Fibroblast of the aortic adventitia (primary cell): Measurements from ENCODE around the gene UHMK1. TPM values are rescaled to one million over a fixed set of nuclear protein-coding genes. Genes with fewer than 3 reads are reported as not detected.
"Not testable (repeated sequence)": the region's sequence is repeated elsewhere in the genome, so short reads cannot be mapped to it uniquely, and the experiment has no call there.

ENCODE experiments used
- DNase-seq: peaks from one replicate; pipeline ENCODE4 v3.0.0-alpha.2; 2010; ENCODE audit warnings: low read depth
- H3K4me3 ChIP-seq: 2 replicates; pipeline ENCODE4 v1.5.1; 2011; ENCODE audit warnings: low read depth, mild to moderate bottlenecking, control low read depth, low read length, moderate library complexity
- CTCF ChIP-seq: IDR thresholded peaks from 2 replicates; pipeline ENCODE4 v1.5.1; 2011; ENCODE audit warnings: mild to moderate bottlenecking, low read length, control low read depth, inconsistent platforms; ENCODE audit not compliant: insufficient read depth
- total RNA-seq: library from RNA; depleted of rRNA; stranded (reverse); fragments of >200 nt; gene quantifications from 2 replicates; pipeline ENCODE4 v1.2.3, GENCODE V29; 2012; ENCODE audit warnings: low replicate concordance

The UHMK1 gene
- total RNA-seq, 1 donor = 74.3 TPM

GRCh38 chr1:162471290-162471853 lies 26.2 kb upstream of the UHMK1 start:
- H3K4me3 ChIP-seq = no peak overlapping the region
- DNase-seq = no peak
- TF ChIP-seq CTCF = no peak

GRCh38 chr1:162475089-162475488 lies 22.5 kb upstream of the UHMK1 start:
- DNase-seq = no peak
- no peak overlapping the region for H3K4me3 ChIP-seq
- no peak for TF ChIP-seq CTCF

- DNase-seq = no peak
- TF ChIP-seq CTCF = no peak
- H3K4me3 ChIP-seq = no peak overlapping the region
Measured at GRCh38 chr1:162475539-162476185, 22.0 kb upstream of the UHMK1 start.

- no peak for TF ChIP-seq CTCF
- no peak for DNase-seq
- H3K4me3 ChIP-seq = no peak overlapping the region
Measured at GRCh38 chr1:162476620-162477019, 21.0 kb upstream of the UHMK1 start.

- TF ChIP-seq CTCF = no peak
- DNase-seq = no peak
- no peak overlapping the region for H3K4me3 ChIP-seq
Measured at GRCh38 chr1:162485236-162485635, 12.4 kb upstream of the UHMK1 start.

- no peak for TF ChIP-seq CTCF
- no peak overlapping the region for H3K4me3 ChIP-seq
- DNase-seq = no peak
Measured at GRCh38 chr1:162487241-162487640, 10.4 kb upstream of the UHMK1 start.

GRCh38 chr1:162488219-162488618 lies 9.4 kb upstream of the UHMK1 start:
- DNase-seq = no peak
- no peak overlapping the region for H3K4me3 ChIP-seq
- no peak for TF ChIP-seq CTCF

- not testable (repeated sequence) for H3K4me3 ChIP-seq, DNase-seq
Measured at GRCh38 chr1:162495531-162496233, 1.9 kb upstream of the UHMK1 start.
